Endothelial cell of coronary artery (primary cell): ENCODE measurements around the gene SSX2B. TPM values are rescaled to one million over a fixed set of nuclear protein-coding genes. Genes with fewer than 3 reads are reported as not detected.

Experiments used
- total RNA-seq: library from RNA; depleted of rRNA; stranded (reverse); fragments of >200 nt; gene quantifications from 2 replicates; pipeline ENCODE4 v1.2.3, GENCODE V29; 2014

The SSX2B gene, protein sequence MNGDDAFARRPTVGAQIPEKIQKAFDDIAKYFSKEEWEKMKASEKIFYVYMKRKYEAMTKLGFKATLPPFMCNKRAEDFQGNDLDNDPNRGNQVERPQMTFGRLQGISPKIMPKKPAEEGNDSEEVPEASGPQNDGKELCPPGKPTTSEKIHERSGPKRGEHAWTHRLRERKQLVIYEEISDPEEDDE
- total RNA-seq: not detected in 2 replicates

DNA sequence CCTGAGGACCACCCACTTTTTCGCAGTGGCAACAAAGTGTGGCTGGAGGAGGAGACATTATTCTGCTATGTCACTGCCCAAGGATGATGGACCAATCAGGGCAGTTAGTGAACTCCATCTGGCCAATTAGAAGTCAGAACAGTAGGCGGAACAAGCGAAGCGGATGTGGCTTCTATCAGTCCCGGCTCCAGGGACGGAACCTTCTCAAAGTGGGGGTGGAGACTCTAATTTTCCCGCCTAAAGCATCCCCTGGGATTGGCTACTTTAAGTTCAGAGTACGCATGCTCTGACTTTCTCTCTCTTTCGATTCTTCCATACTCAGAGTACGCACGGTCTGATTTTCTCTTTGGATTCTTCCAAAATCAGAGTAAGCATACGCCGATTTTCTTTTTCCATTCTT is at the start of gene SSX2B:
Gene SSX2B (plus strand): TSS at position 301 of the 400 bp plus-strand sequence. CDS start 1,429 bp downstream, outside the sequence.

DNA sequence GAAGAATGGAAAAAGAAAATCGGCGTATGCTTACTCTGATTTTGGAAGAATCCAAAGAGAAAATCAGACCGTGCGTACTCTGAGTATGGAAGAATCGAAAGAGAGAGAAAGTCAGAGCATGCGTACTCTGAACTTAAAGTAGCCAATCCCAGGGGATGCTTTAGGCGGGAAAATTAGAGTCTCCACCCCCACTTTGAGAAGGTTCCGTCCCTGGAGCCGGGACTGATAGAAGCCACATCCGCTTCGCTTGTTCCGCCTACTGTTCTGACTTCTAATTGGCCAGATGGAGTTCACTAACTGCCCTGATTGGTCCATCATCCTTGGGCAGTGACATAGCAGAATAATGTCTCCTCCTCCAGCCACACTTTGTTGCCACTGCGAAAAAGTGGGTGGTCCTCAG is 44.0 kb upstream of the SSX2B start, which contains the start of gene SSX2:
Gene SSX2 (minus strand): TSS at position 101 of the 400 bp plus-strand sequence. CDS start 1,429 bp downstream, outside the sequence.

DNA sequence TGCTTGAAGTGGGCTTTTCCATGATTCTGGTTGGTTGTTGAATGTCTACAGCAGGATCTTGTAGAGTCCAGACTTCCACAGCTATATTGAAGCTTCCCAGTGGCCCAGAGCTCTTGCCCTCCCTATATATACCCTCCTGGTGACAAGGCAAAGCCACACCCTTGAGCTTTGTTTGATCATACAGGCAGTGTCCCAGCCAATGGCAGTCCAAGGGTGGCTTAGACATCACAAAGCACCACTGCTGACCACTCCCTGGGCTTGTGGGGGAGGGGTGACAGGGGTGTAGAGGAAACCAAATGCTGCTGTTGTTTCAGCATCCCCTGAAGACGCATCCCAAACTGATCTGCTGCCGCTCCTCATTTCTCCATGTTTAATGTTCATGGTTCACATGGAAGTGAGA is 46.3 kb downstream of the SSX2B start, which contains the start of gene SPANXN5:
Gene SPANXN5 (minus strand): TSS at position 101 of the 400 bp plus-strand sequence. CDS start 79 bp downstream, at position 22.

Other genes with a start within 250 kb of the SSX2B start
- gene XAGE1B, start 234.2 kb upstream of the SSX2B start, total RNA-seq: not detected in 2 replicates
- not detected in 2 replicates for gene SSX7, start 96.4 kb upstream of the SSX2B start, total RNA-seq
- gene SSX2, start 44.1 kb upstream of the SSX2B start, total RNA-seq: not detected in 2 replicates
- not detected in 2 replicates for gene SPANXN5, start 46.2 kb downstream of the SSX2B start, total RNA-seq
- gene XAGE5, start 60.0 kb downstream of the SSX2B start, total RNA-seq: not detected in 2 replicates
- not detected in 2 replicates for gene XAGE3, start 116.8 kb downstream of the SSX2B start, total RNA-seq
- gene FAM156B, start 146.1 kb downstream of the SSX2B start, total RNA-seq: 5.0 and 10.1 TPM in 2 replicates
- 7.5 and 9.4 TPM in 2 replicates for gene FAM156A, start 207.3 kb downstream of the SSX2B start, total RNA-seq